ENCODE data around the gene USP20.

The USP20 gene

DNA sequence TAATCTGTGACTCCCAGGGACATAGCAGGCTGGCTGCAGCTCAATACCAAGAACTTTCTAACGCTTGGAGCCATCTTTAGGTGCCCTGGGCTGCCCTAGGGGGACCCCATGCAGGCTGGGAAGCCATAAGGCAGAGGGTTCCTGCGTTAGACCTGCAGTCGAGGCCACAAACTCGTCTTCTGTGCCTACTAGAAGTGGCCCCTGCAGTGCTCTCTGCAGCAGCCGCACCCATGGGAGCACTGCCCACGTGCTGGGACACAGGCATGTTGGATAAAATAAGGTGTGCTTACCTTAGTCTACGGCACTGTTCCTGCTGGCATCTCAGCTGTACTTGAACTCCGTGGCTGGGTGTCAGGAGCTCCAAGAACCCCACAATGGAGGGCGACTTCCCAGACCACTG is 22.9 kb upstream of the USP20 start:
- ATAC-seq: peak; percentile 10

GRCh38 chr9:129813661-129814060 is 21.6 kb upstream of the USP20 start:
- no peak for ATAC-seq

More for the DNA sequence above, 22.9 kb upstream of the USP20 start:
- TF ChIP-seq GLIS3 (CRISPR knock-in tag; IDR thresholded peaks at IDR 0.05) (no peak), TCF4 (CRISPR knock-in tag; IDR thresholded peaks at IDR 0.05; ENCODE audit: borderline replicate concordance) (no peak), ZFP3 (CRISPR knock-in tag; IDR thresholded peaks at IDR 0.05) (no peak), ZFP30 (CRISPR knock-in tag; IDR thresholded peaks at IDR 0.05) (no peak), TOX (CRISPR knock-in tag; IDR thresholded peaks at IDR 0.05; ENCODE audit: borderline replicate concordance) (no peak), ZNF565 (CRISPR knock-in tag; conservative IDR thresholded peaks at IDR 0.05; ENCODE audit: low read depth) (no peak), ESRRG (CRISPR knock-in tag; IDR thresholded peaks at IDR 0.05) (no peak), TSHZ2 (CRISPR knock-in tag; IDR thresholded peaks at IDR 0.05) (no peak), PPARA (CRISPR knock-in tag; IDR thresholded peaks at IDR 0.05; ENCODE audit: borderline replicate concordance) (no peak), BACH2 (CRISPR knock-in tag; IDR thresholded peaks at IDR 0.05; ENCODE audit: borderline replicate concordance) (no peak)
- TF ChIP-seq, protein P1, sequence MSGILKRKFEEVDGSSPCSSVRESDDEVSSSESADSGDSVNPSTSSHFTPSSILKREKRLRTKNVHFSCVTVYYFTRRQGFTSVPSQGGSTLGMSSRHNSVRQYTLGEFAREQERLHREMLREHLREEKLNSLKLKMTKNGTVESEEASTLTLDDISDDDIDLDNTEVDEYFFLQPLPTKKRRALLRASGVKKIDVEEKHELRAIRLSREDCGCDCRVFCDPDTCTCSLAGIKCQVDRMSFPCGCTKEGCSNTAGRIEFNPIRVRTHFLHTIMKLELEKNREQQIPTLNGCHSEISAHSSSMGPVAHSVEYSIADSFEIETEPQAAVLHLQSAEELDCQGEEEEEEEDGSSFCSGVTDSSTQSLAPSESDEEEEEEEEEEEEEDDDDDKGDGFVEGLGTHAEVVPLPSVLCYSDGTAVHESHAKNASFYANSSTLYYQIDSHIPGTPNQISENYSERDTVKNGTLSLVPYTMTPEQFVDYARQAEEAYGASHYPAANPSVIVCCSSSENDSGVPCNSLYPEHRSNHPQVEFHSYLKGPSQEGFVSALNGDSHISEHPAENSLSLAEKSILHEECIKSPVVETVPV (CRISPR knock-in tag; IDR thresholded peaks at IDR 0.05): no peak
- TF ChIP-seq, protein P2, sequence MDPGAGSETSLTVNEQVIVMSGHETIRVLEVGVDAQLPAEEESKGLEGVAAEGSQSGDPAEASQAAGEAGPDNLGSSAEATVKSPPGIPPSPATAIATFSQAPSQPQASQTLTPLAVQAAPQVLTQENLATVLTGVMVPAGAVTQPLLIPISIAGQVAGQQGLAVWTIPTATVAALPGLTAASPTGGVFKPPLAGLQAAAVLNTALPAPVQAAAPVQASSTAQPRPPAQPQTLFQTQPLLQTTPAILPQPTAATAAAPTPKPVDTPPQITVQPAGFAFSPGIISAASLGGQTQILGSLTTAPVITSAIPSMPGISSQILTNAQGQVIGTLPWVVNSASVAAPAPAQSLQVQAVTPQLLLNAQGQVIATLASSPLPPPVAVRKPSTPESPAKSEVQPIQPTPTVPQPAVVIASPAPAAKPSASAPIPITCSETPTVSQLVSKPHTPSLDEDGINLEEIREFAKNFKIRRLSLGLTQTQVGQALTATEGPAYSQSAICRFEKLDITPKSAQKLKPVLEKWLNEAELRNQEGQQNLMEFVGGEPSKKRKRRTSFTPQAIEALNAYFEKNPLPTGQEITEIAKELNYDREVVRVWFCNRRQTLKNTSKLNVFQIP (CRISPR knock-in tag; IDR thresholded peaks at IDR 0.05; ENCODE audit: borderline replicate concordance, low read depth): no peak
- TF ChIP-seq, protein P3, sequence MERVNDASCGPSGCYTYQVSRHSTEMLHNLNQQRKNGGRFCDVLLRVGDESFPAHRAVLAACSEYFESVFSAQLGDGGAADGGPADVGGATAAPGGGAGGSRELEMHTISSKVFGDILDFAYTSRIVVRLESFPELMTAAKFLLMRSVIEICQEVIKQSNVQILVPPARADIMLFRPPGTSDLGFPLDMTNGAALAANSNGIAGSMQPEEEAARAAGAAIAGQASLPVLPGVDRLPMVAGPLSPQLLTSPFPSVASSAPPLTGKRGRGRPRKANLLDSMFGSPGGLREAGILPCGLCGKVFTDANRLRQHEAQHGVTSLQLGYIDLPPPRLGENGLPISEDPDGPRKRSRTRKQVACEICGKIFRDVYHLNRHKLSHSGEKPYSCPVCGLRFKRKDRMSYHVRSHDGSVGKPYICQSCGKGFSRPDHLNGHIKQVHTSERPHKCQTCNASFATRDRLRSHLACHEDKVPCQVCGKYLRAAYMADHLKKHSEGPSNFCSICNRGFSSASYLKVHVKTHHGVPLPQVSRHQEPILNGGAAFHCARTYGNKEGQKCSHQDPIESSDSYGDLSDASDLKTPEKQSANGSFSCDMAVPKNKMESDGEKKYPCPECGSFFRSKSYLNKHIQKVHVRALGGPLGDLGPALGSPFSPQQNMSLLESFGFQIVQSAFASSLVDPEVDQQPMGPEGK (CRISPR knock-in tag; IDR thresholded peaks at IDR 0.05; ENCODE audit: borderline replicate concordance): no peak

More at GRCh38 chr9:129813661-129814060, 21.6 kb upstream of the USP20 start:
- TF ChIP-seq ZNF565 (CRISPR knock-in tag; conservative IDR thresholded peaks at IDR 0.05; ENCODE audit: low read depth) (no peak), CREB5 (CRISPR knock-in tag; IDR thresholded peaks at IDR 0.05; ENCODE audit: low read depth) (no peak), ARNTL (CRISPR knock-in tag; IDR thresholded peaks at IDR 0.05; ENCODE audit: borderline replicate concordance, low read depth) (no peak), ISL1 (CRISPR knock-in tag; IDR thresholded peaks at IDR 0.05) (no peak), ZNF8 (CRISPR knock-in tag; IDR thresholded peaks at IDR 0.05) (no peak), GLIS3 (CRISPR knock-in tag; IDR thresholded peaks at IDR 0.05) (no peak), TSHZ2 (CRISPR knock-in tag; IDR thresholded peaks at IDR 0.05) (no peak)
- TF ChIP-seq, protein P2 (CRISPR knock-in tag; IDR thresholded peaks at IDR 0.05; ENCODE audit: borderline replicate concordance, low read depth): no peak
